GM15510 (cell line): ENCODE results near the gene HSPH1.

Experiments used
- POLR2A ChIP-seq: IDR thresholded peaks from 3 replicates; pipeline ENCODE4 v1.6.1; 2011; ENCODE audit warnings: borderline replicate concordance; ENCODE audit not compliant: insufficient read length; ENCODE audit errors: extremely low read depth

Gene HSPH1

DNA sequence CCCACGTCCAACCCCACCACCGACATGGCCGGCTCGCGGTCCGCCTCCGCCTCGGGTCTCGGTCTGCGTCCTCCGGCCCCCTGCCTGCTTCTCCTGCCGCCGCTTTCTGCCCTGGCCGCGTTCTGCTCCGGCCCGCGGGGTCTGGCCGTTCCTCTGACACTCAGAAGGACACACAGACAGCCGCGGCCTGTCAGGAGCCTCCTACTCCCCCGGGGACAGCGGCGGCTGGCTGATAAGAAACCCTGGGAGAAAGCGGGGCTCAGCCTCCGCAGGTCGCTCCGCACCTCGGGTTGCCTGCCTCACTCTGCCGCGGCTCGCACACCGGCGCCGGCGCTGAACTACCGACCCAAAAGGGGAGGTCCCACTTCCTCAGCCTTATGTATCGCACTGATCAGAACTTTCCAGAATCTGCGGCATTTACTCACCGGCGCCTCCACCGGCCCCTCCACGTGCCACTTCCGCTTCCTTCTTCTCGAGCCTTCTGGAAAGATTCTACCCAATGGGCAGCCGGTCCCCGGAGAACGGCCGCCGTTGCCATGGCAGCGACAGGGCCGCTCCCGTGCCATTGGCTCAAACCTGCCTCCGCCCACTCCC lies at the start of gene HSPH1:
HSPH1 (minus strand) TSS at position 348 of the 594 bp plus-strand sequence; CDS start at position 26, 322 bp downstream.
- peak; percentile 90 for TF ChIP-seq POLR2A

DNA sequence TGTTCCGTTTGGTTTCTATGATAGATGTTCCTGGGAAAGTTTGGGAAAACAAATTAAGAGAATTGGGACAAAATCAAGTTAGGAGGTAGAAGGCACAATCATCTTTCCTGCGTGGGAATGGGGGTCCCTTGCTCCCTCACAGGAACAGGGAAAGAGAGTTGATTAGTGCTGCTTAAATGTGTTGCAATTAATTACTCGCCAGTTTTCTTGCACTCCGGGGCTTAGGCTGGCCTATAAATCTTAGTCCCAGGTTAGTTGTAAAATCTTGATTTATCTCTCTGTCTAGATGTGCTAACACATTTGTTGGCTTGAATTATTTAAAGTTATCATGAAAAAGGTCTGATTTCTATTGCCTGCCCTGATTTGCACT lies 48.1 kb upstream of the HSPH1 start:
- no peak for TF ChIP-seq POLR2A

DNA sequence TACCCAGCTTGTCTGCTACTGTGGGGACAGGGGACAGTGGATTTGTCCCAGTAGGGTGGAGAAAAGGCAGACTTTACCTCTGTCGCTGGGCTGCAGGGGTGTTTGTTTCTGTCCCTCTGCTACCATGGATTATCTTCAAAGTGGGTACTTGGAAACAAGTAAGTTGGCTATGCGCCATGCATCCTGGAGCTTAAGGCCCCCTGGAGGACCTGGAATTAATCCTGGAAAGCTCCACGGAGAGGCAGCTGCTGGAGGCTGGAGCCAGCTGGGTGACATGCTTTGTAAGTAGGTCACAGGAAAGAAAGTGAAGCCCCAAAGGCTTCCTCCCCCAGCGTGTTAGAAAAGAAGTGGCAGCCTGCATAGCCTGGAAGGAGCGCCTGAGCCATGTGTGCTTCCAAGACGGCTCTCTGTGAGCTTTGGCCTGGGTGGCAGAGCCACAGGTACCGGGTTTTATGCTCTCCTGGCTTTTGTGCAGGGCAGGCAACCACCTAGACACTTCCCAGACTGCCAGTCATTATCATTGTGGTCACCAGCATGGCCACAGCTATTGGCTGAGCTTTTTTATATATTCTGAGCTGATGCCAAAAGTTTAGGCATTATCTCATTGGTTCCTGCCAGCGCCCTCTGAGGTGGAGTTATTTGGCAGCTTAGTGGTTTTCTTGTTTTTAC lies 47.6 kb upstream of the HSPH1 start:
- no peak for TF ChIP-seq POLR2A

DNA sequence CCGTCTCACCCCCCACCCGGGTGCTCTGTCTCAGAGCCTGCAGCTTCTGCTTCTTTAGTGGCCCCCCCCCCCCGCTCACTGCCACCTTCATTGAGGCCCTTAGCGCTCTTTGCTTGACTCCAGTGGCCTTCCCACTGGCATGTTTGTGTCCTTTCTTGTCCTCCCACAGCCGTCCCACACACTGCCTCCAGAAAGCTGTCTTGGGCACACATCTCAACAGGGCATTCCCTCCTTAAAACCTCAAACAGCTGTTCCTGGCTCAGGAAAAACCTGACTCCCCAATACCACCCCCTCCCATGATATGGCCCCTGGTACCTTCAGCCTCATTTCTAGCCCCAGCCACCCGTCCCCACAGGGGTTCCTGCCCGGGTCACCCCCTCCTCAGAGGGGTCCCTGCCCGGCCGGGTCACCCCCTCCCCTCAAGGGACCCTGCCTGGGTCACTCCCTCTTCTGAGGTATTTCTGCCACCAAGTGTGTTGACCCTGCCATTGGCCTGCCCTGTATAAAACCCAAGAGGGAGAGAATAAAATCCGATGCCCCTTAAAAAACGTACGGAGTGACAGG lies 46.9 kb upstream of the HSPH1 start:
- no peak for TF ChIP-seq POLR2A

DNA sequence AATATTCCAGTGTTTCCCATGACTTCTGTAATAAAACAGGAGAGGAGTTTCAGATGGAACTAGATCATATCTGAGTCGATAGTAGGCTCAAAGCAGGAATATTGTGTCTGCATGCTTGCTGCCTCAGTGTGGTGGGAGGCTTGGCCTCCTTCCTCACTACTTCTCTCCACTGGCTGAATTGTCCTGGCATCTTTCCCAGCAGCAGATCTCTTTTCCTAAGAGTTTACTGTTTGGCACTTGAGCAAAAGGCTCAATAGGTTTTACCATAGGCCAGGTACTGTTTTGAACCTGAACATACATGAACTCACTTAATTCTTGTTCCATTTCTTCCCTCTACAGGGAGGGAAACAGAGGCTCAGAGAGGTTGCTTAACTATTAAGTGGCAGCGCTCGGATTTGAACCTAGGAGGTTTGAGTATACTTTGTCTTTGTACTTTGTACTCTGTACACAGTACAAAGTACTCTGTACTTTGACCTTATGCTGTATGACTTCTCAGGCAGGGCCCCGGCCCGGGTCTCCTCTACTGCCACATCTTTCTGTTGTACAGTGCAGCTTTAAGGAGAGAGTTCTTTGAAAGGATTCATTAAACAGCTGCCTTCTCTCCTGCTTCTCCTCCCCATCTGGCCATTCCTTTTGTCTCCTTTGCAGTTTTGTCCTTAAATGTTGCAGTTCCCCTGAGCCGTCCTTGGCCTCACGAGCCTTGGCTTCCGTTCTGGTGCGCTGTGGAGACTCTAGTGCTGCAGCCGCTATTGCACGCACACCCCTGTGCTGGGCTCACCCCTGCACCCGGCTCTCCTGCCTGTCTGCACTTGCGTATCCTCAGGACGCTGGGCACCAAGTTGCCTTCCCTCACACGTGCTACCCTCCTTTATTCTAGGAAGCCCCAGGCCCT lies 46.2 kb upstream of the HSPH1 start:
- no peak for TF ChIP-seq POLR2A

DNA sequence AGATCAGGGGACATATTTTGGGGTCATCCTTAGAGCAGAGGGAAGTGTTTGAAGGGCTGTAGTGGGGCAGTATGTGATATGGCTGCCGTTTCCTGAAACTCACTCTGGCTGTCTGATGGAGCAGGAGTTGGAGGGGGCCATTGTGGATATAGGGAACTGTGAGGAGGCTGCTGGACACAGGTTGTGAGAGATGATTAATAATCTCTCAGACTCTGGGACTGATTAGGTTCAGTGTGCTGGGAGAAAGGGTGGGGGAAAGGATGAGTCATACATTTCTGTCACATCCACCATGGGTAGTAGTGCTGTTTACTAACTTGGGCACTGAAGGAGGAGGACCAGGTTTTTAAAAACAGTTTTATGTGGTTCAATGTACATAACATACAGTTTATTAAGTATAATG lies 42.9 kb upstream of the HSPH1 start:
- no peak for TF ChIP-seq POLR2A

DNA sequence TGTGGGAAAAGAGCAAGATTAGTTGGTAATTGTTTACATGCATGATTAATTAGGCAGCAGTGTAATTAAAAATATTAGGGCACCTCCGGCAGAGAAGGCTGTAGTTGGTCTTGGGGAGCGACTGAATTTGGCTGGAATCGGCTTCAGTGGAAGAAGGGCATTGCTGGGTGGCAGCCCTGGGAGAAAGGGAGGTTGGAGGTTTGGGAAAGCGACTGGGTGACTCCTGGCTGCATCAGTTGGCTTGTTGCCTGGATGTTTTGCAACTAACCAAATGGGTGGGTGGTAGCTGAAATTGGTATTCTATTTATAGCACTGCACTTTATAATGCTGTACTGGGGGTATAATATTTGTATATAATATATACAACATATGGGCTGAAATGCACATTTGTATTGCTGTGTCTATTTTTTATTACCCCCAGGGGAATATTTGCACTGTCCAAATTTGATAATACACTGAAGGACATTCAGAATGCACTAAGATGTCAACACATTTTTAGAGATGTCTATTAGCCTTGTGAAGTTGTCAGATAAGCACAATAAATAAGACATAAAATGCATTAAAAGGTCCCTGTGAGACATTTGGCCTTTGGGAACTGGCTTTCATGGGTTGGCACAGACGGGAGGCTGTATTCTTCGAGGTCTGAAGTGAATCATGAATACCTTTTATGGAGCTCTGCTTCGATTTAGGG lies 39.8 kb upstream of the HSPH1 start:
- TF ChIP-seq POLR2A: no peak

DNA sequence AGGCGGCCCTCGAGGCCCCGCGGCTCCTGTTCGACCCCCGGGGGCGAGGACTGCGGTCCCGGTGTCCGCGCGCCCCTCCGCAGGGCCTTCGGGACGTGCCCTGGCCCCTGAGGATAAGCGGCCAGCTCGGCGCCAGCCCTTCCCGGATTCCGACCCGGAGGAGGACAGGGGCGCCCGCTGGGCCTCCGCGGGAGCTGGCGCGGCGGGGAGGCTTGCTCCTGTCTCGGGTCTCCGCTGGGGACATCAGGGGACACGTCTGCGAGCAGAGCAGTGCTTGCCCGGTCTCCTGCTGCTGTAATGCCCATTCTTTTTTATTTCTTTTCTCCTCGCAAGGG lies 38.9 kb upstream of the HSPH1 start:
- no peak for TF ChIP-seq POLR2A

DNA sequence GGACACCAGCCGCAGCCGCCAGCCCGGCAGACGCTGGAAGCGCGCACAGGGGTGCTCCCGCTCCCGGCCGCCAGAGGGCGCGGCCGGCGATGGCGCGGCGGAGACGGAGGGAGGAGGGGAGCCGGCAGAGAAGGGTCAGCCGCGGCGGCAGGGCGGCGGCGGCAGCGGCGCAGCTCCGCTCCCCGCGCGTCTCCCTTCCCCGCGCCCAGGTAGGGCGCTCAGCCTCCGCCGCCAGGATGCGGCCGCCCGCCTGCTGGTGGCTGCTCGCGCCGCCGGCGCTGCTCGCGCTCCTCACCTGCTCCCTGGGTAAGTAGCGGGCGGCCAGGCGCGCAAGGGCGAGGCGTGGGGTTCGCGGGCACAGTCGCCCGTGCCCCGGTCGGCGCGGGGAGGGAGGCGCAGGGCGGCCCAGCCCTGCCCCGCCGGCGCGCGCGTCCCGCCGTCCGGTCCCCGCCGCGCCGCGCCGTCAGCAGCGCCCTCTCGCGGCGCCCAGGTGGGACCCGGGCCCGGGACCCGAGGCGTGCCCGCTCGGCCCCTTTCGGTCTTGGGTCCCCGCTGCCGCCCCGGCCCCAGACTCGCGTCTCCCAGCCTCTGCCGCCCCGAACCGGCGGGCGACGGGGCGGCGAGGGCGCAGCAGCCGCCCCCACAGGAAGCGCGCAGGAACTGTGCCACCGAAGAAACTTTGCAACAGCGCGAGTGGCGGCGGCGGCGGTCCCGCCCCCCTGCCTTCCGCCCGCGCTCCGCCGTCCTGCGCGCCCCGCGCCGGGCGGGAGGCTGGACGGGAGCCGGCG lies 38.3 kb upstream of the HSPH1 start, which contains the start of gene B3GLCT:
B3GLCT (plus strand) TSS at position 127 of the 788 bp plus-strand sequence; CDS start at position 237, 110 bp downstream.
- TF ChIP-seq POLR2A: no peak

DNA sequence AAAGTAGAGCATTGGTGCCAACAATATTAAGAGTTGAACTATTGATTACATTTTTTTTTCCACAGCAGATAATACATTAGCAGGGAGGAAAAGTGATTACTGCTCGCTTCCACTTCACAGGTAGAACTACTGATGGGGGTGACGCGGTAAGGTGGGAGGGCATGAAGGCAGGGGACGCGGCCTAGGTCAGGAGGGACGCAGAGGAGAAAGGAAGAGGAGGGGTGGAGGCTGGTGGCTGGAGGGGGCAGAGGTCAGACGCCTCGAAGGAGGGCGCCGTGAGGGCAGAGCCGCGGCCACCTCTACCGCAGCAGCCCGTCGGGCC lies 37.8 kb upstream of the HSPH1 start:
- TF ChIP-seq POLR2A: no peak

DNA sequence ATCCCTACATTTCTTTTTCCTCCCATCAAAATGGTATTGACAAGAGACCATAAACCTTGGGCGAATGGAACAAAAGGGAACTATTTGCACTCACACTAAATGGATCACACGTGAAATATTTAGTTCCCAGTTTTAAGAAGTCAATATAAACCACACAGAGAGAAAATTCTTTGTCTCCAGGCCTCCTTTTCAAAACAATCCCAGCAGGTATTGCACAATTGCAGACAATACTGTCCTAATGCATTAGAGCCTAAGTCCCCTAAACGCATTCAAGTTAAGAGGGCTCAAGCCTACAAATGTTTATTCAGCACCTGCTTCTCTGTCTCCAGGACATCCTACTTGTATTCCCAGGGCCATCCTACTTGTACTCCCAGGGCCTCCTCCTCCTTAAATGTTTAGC lies 36.8 kb upstream of the HSPH1 start:
- no peak for TF ChIP-seq POLR2A

DNA sequence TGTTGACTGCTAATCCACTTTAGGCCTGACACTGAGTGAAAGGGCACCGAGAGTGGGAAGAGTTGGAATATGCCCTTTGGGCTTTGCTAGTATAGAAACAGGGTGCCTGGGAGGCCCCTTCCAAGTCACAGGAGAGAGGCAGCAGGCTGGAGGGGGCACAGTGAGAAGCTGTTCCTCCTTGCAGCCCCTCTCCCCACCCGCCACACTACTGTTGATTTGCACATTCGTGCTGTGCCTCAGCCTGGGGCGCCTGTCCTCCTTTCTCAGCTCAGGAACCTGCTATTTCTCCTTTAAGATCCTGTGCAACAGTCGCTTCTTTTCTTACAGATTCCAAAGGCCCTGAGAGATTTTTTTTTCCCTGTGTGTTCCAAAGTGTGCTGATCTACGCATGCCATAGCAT lies 35.3 kb upstream of the HSPH1 start:
- no peak for TF ChIP-seq POLR2A

DNA sequence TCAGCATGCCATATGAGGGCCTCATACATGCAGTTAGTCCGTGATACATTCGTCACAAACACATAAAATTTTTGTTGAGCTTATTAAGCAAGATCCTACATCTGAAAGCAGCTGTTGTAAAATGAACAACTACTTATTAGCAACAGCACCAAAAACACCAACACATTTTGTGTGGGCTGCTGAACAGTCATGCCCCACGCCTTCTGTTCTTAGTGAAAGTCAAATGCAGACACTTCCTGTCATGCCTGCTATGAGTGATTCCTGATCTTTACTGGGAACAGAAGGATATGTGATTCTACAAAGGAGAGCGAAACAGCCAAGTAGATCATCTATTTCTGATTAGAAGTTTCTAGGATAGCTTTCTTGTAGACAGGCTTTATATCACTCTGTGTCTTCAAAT lies 33.9 kb upstream of the HSPH1 start:
- no peak for TF ChIP-seq POLR2A

DNA sequence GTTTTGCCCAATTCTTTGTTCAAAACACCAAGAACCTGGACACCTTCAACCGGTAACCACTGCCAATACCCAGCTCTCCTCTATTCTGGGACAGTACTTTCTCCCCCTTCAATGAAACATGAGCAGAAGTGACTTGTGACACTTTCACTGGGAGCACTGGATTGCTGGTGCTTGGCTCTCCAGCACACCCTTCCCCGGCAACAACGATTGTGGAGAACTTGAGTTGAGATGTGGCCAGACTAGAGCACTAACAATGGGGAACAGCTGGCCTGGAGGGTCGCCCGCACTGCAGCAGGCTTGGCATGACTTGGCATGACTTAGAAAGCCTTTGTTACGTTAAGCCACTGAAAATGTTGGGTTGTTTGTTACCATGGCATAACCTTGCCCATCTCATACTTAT lies 30.6 kb upstream of the HSPH1 start:
- no peak for TF ChIP-seq POLR2A

DNA sequence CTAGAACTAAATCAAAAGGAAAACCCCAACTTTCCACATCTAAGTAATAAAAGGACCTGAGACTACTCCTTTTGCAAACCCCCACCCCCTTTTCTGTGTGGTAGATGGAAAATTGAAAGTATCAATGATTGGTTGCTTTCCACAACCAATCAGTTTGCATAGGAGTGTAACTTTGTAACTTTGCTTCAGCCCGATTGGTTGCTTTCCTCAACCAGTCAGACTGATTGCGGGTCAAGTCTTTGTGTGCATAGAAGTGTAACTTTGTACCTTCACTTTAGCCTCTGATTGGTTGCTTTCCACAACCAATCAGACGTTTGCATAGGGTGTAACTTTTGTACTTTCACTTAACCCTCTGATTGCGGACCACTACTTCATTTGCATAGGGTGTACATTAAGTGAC lies 30.0 kb upstream of the HSPH1 start:
- no peak for TF ChIP-seq POLR2A

DNA sequence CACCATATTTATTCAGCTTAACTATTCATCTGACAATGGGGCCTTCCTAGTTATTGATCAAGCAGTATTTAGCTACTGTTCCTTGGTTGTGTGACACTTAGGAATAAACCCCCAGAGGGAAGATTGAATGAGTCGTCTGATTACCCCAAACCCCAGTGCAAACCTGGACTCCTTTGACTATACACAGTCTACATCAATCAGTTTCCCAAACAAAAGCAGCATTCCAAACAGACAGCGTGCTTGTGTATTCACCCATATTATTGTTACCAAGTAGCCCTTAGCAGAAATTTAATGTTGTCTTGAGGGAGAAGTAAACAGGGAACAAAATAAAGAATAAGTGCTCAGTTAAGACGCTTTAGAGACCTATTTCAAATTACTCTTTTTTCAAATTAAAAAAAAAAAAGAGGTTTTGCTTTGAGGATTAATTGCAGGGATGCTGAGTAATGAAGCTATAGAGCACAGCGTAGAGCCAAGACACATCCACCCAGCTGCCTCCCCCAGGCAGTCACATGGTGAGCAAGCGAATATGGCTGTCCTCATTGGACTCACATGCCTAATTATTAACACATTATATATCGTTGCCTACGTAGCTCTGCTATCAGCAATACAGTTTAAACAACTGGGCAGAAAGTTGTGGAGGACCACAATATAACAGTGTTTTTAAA lies 23.4 kb upstream of the HSPH1 start:
- no peak for TF ChIP-seq POLR2A
